Endodermal cell (in vitro differentiated cells): ENCODE measurements around the gene PCP4. TPM values are rescaled to one million over a fixed set of nuclear protein-coding genes. Genes with fewer than 3 reads are reported as not detected.

Source experiments
- DNase-seq: peaks from one replicate; pipeline ENCODE4 v3.0.0-alpha.2; 2017
- H3K27ac ChIP-seq: 2 replicates; pipeline ENCODE4 v1.5.1; 2013; ENCODE audit warnings: mild to moderate bottlenecking, low read depth, low read length, moderate library complexity
- H3K27me3 ChIP-seq: 2 replicates; pipeline ENCODE4 v1.6.1; 2013; ENCODE audit warnings: mild to moderate bottlenecking, low read length, moderate library complexity; ENCODE audit not compliant: insufficient read depth, control insufficient read depth, poor library complexity, severe bottlenecking
- H3K36me3 ChIP-seq: 2 replicates; pipeline ENCODE4 v1.7.0; 2013; ENCODE audit warnings: mild to moderate bottlenecking, low read length, moderate library complexity; ENCODE audit not compliant: control insufficient read depth, insufficient read depth
- H3K4me1 ChIP-seq: one replicate; pipeline ENCODE4 v1.7.0; 2013; ENCODE audit warnings: low read length; ENCODE audit not compliant: control insufficient read depth, insufficient read depth
- H3K4me3 ChIP-seq: 2 replicates; pipeline ENCODE4 v1.5.1; 2013; ENCODE audit warnings: mild to moderate bottlenecking, low read length, moderate library complexity
- H3K9ac ChIP-seq: 2 replicates; pipeline ENCODE4 v1.6.1; 2013; ENCODE audit warnings: mild to moderate bottlenecking, low read length, moderate library complexity; ENCODE audit not compliant: poor library complexity, severe bottlenecking; ENCODE audit errors: extremely low read depth
- H3K9me3 ChIP-seq: 2 replicates; pipeline ENCODE4 v1.6.1; 2013; ENCODE audit warnings: mild to moderate bottlenecking, low read length, moderate library complexity; ENCODE audit not compliant: control insufficient read depth
- H3K27ac Mint-ChIP-seq: 2 replicates; pipeline ENCODE4 v1.8.0; 2020; ENCODE audit warnings: mixed read lengths
- H3K27me3 Mint-ChIP-seq: 2 replicates; pipeline ENCODE4 v1.8.0; 2021; ENCODE audit warnings: mild to moderate bottlenecking, mixed read lengths; ENCODE audit not compliant: insufficient read depth
- H3K36me3 Mint-ChIP-seq: 2 replicates; pipeline ENCODE4 v1.8.0; 2020; ENCODE audit warnings: low read depth, mixed read lengths
- H3K4me1 Mint-ChIP-seq: 2 replicates; pipeline ENCODE4 v1.8.0; 2020; ENCODE audit warnings: mixed read lengths
- H3K4me3 Mint-ChIP-seq: 2 replicates; pipeline ENCODE4 v1.8.0; 2020; ENCODE audit warnings: mild to moderate bottlenecking, moderate library complexity, mixed read lengths
- H3K9me3 Mint-ChIP-seq: 2 replicates; pipeline ENCODE4 v1.8.0; 2020; ENCODE audit warnings: mild to moderate bottlenecking, mixed read lengths
- WGBS, 2 experiments: methylation state at CpG; one replicate each; pipeline versions ENCODE4 v1.1.5 to v1.1.7; 2013; ENCODE audit warnings: missing lambda C conversion rate in 2 of 2, mixed read lengths in 1 of 2; ENCODE audit not compliant: insufficient coverage in 1 of 2, insufficient read length in 1 of 2; 5-methylcytosine and 5-hydroxymethylcytosine counted together
- total RNA-seq, 2 donors: library from RNA; stranded (reverse); fragmentation: NEBNext Ultra II Directional in 1 of 2; extraction: Animal tissue kit (Norgen Biotek cat#: 25700) in 1 of 2; gene quantifications; 2 replicates in 1 of 2; 3 replicates in 1 of 2; pipeline ENCODE4 v1.2.1, GENCODE V29; 2021
- TF ChIP-seq, protein P1 (sequence below): fragments of 200-600 bp; sonication (generic); conservative IDR thresholded peaks from 2 replicates; pipeline ENCODE4 v1.5.0; 2021; ENCODE audit warnings: antibody characterized with exemption, mild to moderate bottlenecking

PCP4 gene
- total RNA-seq, 2 donors from 2014 or later, result 0.44 TPM; not detected in 1

DNA sequence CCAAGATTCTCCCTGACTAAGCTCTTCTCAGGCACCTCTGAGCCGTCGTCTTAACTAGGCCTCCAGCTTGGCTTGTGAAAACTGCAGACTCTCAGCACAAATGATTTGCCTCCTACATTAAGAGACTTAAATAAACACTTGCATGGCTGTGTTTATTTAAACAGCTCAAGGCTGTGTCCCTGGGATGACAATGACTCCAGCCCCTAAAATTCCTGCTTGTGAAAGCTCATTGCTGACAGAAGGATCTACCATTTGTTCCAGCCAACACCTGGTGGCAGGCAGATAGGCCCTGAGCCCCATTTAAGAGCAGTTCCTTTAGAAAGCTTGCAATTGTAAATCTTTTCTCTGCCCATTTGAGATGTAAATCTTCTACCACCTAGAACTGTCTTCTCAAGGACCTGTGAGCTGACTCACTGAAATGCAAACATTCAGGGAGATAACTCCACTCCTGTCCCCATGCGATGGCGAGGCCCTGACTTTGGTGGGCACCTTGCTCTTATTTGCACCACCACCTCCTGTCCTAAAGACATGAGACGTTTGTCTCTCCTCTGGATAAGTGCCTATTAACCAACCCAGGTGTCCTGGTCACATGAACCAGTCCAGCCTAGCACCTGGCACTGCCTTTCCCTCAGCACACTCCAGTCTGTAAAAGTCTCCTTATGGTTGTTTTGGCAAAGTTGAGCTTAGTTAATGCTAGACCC lies 15.1 kb upstream of the PCP4 start:
- TF ChIP-seq, protein P1, sequence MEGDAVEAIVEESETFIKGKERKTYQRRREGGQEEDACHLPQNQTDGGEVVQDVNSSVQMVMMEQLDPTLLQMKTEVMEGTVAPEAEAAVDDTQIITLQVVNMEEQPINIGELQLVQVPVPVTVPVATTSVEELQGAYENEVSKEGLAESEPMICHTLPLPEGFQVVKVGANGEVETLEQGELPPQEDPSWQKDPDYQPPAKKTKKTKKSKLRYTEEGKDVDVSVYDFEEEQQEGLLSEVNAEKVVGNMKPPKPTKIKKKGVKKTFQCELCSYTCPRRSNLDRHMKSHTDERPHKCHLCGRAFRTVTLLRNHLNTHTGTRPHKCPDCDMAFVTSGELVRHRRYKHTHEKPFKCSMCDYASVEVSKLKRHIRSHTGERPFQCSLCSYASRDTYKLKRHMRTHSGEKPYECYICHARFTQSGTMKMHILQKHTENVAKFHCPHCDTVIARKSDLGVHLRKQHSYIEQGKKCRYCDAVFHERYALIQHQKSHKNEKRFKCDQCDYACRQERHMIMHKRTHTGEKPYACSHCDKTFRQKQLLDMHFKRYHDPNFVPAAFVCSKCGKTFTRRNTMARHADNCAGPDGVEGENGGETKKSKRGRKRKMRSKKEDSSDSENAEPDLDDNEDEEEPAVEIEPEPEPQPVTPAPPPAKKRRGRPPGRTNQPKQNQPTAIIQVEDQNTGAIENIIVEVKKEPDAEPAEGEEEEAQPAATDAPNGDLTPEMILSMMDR, result no peak
- 70 to 92% methylated on average over 5 of the region's 5 CpGs for WGBS, 2 experiments
- Histone ChIP-seq H3K9ac (no peak overlapping the region), H3K9me3 (no peaks in the 10 kb centered on the region), H3K36me3 (no peaks in the 10 kb centered on the region), H3K27ac (no peak overlapping the region), H3K4me3 (peak overlapping the region; percentile 26), H3K27me3 (no peaks in the 10 kb centered on the region), H3K4me1 (peaks cover 16% of the 10 kb centered on the region)
- H3K36me3 Mint-ChIP-seq, result no peaks in the 10 kb centered on the region
- DNase-seq, result peak; percentile 73
- H3K27me3 Mint-ChIP-seq, result peaks cover 29% of the 10 kb centered on the region
- peaks cover 26% of the 10 kb centered on the region for H3K4me1 Mint-ChIP-seq
- H3K27ac Mint-ChIP-seq, result peak overlapping the region; percentile 62
- H3K4me3 Mint-ChIP-seq, result no peak overlapping the region
- H3K9me3 Mint-ChIP-seq, result peaks cover 6% of the 10 kb centered on the region

DNA sequence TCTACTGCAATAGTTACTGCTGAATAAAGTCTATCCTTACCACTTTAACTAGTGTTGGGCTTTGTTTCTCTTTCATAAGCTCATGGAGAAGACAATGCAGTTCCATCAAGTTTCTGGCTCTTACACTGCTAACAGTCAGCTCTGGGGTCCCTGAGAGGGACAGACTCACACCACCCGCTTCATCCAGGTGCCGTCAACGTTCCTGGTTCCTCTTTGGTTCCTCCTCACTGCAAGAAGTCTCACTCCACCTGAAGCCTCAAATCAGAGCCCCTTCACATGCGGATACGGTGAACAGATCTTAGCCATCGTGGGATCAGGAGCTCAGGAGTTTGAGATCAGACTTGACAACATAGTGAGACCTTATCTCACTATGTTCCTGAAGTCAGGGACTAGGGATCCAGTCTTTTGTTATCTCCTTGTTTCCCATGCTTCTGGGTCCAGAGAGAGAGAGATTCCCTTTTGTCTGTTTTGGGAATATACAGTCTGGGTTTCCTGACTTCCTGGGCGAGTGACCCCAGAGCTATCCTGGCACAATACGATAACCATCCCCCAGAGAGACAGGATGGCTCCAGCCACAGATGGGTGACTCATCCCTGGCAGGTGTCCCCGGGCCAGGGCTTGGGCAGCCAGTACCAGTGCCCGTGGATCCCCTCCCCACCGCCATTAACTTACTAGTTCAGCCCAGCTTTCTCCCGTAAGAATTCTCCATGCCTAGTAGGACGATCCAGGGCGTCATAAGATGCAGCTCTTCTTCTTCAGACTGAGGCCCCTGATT lies 14.3 kb upstream of the PCP4 start:
- no peaks in the 10 kb centered on the region for H3K36me3 Mint-ChIP-seq
- Histone ChIP-seq H3K4me1 (peaks cover 16% of the 10 kb centered on the region), H3K36me3 (no peaks in the 10 kb centered on the region), H3K9ac (no peak overlapping the region), H3K27ac (no peak overlapping the region), H3K27me3 (no peaks in the 10 kb centered on the region), H3K9me3 (no peaks in the 10 kb centered on the region), H3K4me3 (no peak overlapping the region)
- peaks cover 26% of the 10 kb centered on the region for H3K4me1 Mint-ChIP-seq
- TF ChIP-seq, protein P1, result no peak
- peak overlapping the region; percentile 62 for H3K27ac Mint-ChIP-seq
- H3K4me3 Mint-ChIP-seq, result no peak overlapping the region
- peaks cover 6% of the 10 kb centered on the region for H3K9me3 Mint-ChIP-seq
- DNase-seq, result peak; percentile 35
- peaks cover 29% of the 10 kb centered on the region for H3K27me3 Mint-ChIP-seq
- 93 to 98% methylated on average over 8 to 14 of the region's 14 CpGs for whole genome bisulfite sequencing, 2 experiments

DNA sequence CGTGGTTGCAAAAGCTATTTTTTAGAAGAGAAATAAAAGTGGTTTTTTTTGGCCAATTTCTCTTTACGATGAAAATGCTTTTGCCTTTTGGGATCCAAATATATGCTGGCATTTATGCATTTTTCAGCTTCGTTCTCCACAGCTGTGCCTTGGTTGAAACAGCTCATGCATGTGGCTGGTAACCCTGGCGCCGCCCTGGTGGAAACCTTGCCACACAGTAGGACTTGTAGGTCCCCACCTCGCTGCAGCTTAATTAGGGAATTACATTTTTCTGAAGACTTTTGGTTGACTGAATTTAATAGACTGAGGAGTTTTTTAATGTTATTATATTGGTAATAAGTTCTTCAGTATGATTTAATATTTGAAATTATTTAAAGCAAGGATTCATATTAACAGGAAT lies 12.7 kb upstream of the PCP4 start:
- 95% methylated on average over 5 to 6 of the region's 6 CpGs for WGBS, 2 experiments
- no peak for DNase-seq
- peaks cover 15% of the 10 kb centered on the region for H3K9me3 Mint-ChIP-seq

More for the DNA sequence above, 12.7 kb upstream of the PCP4 start:
- H3K27me3 Mint-ChIP-seq, result peaks cover 30% of the 10 kb centered on the region
- H3K9ac ChIP-seq, result no peak overlapping the region
- no peaks in the 10 kb centered on the region for H3K36me3 ChIP-seq
- no peaks in the 10 kb centered on the region for H3K36me3 Mint-ChIP-seq
- H3K4me3 ChIP-seq, result no peak overlapping the region
- H3K27me3 ChIP-seq, result no peaks in the 10 kb centered on the region
- no peak overlapping the region for H3K27ac ChIP-seq
- H3K4me1 ChIP-seq, result peaks cover 16% of the 10 kb centered on the region
- H3K4me1 Mint-ChIP-seq, result peaks cover 26% of the 10 kb centered on the region
- no peak overlapping the region for H3K4me3 Mint-ChIP-seq
- TF ChIP-seq, protein P1, result peak; percentile 57
- no peak overlapping the region for H3K27ac Mint-ChIP-seq
- H3K9me3 ChIP-seq, result no peaks in the 10 kb centered on the region
